Urothelium cell line (cell line): Measurements from ENCODE around the gene PAPSS1.
"Not testable (repeated sequence)": the region's sequence is repeated elsewhere in the genome, so short reads cannot be mapped to it uniquely, and the experiment has no call there.

Experiments used
- DNase-seq: peaks from one replicate; pipeline ENCODE4 v3.0.0; 2011; ENCODE audit warnings: low spot score, mixed read lengths
- FAIRE-seq: peaks from 2 replicates; lab custom pipeline; 2011; peaks lifted over from hg19 to GRCh38; lab: Jason Lieb, UNC

The PAPSS1 gene

DNA sequence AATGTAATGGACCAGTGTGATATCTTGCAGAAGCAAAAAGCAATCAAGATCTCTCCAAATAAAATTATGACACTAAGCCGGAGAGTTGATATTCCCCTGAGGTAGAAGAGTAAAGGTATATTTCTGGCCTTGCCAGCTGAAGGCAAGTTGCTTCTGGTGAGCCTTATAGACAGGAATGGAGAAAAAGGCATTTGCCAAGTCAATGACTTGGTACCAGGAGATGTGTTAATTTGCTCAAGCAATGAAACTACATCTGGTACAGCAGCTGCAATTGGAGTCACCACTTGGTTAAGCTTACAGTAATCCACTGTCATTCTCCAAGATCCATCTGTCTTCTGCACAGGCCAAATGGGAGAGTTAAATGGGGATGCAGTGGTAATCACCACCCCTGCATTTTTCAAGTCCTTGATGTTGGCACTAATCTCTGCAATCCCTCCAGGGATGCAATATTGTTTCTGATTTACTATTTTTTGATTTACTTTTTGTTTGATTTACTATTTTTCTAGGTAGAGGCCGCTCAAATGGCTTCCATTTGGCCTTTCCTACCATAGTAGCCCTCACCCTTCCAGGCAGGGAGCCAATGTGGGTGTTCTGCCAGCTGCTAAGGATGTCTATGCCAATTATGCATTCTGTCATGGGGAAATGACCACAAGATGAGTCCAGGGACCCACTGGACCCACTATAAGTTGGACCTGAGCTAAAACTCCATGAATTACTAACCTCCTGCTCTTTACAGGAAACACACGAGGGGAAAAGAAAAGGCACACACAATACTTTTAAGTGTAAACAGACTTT lies 6.3 kb upstream of the PAPSS1 start:
- not testable (repeated sequence) for DNase-seq, FAIRE-seq

DNA sequence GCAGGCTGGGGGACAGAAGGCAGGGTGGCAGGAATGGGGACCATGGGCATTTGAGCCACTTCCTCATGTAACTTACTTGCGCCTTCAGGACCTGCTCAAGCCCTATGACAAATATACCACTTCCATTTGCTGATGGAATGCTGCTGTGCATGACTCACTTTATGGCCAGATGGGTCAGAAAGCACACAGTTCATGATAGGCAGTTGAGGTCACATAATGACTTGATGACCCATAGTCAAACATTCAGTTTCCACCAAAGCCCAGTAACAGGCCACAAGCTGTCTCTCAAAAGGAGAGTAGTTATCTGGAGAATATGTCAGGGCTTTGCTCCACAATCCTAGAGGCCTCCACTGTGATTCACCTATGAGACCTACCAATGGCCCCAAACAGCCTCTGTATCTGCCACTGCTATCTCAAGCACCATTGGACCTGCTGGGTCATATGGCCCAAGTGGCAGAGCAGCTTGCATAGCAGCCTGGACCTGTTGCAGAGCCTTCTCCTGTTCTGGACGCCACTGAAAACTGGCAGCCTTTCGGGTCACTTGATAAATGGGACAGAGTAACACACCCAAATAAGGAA lies 5.3 kb upstream of the PAPSS1 start:
- no peak for FAIRE-seq

DNA sequence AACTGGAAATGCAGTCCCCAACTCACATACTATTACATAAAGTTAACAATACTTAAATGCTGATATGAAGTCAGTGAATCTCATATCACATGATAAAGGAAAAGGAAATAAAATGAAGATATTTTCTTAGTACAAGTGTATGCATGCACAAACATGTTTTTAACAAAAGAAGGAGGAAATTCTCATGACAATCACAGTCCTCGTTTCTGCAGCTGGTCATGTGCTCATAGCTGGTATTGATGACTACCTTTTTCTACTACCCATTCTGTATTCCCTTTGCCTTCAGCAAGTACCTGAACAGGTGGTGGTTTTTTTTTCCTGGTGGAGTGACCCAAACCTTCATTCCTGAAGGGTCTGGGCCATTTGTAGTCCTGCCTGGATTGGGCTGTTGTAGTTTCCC lies 3.3 kb upstream of the PAPSS1 start:
- FAIRE-seq, DNase-seq: not testable (repeated sequence)

More for the DNA sequence above, 5.3 kb upstream of the PAPSS1 start:
- DNase-seq: no peak

DNA sequence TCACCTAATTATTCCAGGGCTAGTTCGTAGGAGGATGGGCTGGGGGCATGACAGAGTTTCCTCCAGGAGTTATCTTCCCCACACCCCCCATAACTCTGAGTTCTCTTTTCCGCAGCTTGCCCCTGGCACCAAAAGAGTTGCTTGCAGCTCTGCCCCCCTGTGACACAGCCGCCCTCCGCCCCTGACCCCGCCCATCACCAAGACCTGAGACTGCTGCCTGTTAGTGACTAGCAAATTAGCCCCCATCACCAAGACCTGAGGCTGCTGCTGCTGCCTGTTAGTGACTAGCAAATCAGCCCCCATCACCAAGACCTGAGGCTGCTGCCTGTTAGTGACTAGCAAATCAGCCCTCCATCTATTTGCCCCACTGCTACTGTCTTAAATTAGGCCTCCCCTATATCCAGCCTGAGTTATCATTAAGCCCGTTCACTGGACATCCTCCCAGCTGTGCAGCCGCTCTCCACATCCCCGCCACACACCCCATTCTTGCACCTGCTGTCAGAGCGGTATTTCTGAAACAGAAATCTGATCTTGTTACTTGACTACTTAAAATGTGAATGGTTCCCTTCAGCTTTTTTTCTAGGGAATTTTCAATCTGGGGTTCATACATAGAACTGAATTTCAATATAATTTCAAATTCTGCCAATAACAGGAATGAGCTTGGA lies 1.5 kb upstream of the PAPSS1 start:
- no peak for DNase-seq

DNA sequence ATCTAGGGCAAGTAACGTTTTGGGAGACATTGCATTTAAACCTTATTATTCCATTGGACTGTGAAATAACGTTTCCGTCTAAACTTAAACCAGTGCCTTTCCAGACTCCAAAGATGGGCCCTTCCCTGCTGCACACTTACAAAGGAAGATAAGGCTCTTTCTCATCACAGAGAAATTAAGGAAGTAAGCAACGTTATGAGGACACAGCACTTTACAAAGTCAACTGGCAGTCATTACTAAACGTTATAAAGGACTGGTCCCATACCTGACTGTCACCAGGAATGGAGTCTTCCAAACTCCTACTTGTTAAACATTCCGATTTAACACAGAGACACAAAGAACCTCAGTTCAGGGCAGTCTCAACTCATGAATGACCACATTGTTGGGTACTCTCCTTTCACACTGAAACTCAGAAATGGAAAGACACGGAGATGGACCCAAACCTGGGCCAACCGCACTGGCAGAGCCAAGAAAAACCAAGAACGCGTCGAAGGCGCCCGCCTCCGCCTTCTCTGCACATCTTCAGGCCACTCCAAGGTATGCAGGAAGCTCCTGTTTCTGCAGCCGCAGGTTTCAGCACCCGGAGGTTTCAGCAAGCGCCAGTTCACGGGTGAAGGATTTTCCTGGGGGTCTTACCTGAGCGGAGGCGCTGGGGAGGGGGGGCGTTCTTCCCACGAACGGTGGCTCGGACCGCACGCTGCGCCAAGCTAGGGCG lies 670 bp downstream of the PAPSS1 start:
- no peak for FAIRE-seq
- DNase-seq: peak; percentile 61

More for the DNA sequence above, 1.5 kb upstream of the PAPSS1 start:
- FAIRE-seq: no peak

DNA sequence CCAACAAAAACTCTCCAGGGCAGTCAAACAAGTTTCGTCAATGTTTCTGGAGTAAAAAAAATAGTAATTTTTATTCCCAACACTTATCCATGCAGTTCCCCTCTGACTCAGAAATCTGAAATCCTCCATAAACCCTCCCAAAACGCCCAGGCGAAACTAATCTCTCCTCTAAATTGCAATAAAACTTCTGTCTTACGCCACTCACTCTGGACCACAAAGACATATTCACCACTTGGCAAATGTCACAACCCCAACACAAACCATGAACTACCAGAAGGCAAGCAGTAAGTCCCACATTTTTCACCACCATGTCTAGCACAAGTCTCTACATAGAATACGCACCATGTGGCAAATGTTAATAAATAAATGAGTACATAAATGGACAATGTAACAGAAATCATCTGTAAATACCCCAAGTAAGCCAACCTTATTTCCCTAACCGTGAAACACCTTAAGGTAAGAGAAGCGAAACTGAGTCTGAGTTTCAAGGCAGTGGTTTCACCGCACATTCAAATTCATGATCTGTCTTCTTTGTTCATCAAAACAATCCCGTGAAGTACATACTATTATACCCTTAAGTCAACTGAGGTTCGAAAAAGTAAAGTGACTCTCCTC lies 1.6 kb downstream of the PAPSS1 start:
- DNase-seq (no peak), FAIRE-seq (no peak)

DNA sequence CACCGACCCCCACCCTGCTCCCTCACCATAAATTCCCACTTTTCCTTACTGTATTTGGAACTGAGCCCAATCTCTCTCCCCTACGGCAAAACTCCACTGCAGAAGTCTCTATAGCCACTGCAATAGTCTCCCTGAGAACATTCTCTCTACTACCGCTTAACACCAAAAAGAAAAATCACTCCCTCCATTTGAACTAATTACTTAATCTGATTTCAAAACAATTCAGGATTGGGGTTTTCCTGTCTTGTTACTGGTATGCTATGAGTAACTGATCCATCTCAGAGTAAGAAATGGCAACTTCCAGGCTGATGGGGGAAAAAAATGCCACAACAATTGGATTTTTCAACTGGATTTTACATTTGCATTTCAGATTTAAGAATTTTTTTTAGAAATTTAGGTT lies 5.8 kb downstream of the PAPSS1 start:
- no peak for FAIRE-seq
- DNase-seq: no peak

DNA sequence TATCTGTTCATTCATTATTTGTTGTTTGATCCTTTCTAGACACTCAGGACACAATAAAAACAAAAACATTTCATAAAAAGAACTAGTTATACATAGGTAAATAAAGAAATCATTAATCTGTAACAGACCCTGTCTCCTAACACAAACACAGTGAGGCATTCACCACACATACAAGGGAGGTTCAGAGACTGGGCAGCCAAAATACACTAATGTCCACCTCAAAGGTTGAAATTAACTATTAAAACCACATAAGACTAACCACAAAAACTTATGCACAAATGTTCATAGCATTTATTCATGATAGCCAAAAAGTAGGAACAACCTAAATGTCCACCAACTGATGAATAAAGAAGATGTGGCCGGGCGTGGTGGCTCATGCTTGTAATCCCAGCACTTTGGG lies 7.8 kb downstream of the PAPSS1 start:
- DNase-seq (no peak), FAIRE-seq (no peak)

DNA sequence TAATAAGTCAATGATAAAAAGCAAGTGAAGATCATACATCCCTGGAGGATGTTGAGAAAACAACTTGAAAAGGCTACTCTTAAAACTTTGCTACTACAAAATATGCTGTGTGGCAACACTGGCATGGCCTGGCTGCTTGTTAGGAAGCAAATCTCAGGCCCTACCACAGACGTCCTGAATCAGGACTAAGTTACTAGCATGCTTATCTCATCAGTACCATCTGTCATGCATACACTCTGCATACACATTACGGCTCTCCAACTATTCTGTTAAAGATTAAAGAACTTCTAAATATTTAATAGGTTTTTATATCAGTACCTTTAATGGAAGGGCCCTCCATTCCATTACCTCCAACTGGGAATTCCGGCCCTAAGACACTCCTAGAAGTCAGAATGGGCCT lies 8.2 kb downstream of the PAPSS1 start:
- DNase-seq (no peak), FAIRE-seq (no peak)

DNA sequence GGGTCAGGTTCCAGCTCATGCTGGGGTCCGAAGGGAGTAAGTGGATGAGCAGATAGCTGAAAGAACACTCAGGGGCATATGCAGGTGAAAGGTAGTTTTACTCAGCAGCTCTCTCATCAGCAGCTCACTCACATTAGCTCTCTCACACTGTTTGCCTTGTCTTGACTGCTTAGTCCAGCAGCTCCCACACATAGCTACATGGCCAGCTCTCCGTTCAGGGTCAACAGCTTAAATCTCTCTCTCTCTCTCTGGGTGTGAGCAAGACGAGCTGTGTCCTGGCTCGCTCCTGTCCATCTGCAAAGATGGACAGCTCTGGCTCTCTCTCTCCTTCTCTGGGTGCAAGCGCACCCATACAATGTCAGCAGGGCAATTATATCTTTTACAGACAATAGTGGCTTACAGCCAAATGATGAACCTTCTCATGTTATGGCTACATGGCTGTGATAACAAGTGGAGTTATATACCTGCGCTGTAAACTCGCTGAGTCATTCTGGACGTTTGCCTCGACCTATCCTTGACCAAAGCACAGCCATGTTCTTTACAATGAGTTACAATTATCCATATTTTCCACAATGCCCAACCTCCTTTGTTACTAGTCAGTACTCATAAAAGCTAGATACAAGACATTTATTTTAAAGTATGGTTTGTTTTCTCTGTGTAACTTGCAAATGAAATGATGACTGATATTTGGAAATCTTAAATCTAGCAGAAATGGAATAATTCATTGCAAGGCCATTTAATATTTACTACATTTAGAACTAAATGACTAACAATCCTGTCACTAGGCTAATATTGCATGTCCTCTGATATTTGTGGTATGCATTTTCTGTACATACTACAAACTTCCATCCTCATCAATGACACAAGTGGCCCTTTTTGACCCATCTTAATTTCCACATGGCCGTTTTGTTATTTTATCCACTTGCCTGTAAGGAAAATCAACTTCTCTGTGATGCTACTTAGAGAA lies 9.3 kb downstream of the PAPSS1 start:
- DNase-seq (no peak), FAIRE-seq (no peak)

DNA sequence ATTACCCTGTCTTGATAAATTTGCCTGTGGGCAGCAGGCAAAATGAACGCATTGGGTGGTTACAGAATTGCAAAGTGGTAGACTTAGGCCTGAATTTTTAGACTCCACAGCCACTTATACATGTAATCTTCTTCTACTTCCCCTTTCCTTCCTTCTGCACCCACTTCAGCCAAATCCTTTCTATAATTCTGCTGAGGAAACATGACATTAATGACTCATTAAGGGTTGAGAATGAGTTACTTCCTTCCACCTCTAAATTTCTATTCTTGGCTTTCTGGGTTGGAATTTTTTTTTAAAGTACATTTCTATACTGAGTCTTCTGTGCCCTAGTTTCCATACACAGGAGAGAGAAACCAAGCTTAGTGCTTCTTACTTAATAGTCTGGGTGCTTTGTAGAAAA lies 10.1 kb downstream of the PAPSS1 start:
- no peak for FAIRE-seq
- DNase-seq: no peak

DNA sequence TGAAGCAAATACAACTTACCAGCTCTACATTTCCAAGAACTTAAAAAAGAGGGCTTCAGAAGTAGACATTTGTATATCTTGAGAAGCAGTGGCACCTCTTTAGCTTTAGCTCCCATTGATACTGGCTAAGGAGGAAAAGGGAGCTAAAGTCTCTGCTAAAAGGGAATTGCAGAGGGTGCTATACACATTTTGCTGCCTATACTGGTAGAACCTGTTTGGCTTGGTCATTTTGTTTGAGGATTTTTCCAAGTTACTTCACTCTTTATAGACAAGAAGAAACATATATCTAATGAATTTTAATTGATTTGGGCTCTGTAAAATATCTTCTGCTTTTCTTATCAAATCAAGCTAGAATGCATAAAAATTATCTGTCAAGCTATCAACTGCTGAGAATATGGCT lies 11.8 kb downstream of the PAPSS1 start:
- no peak for FAIRE-seq
- DNase-seq: no peak

DNA sequence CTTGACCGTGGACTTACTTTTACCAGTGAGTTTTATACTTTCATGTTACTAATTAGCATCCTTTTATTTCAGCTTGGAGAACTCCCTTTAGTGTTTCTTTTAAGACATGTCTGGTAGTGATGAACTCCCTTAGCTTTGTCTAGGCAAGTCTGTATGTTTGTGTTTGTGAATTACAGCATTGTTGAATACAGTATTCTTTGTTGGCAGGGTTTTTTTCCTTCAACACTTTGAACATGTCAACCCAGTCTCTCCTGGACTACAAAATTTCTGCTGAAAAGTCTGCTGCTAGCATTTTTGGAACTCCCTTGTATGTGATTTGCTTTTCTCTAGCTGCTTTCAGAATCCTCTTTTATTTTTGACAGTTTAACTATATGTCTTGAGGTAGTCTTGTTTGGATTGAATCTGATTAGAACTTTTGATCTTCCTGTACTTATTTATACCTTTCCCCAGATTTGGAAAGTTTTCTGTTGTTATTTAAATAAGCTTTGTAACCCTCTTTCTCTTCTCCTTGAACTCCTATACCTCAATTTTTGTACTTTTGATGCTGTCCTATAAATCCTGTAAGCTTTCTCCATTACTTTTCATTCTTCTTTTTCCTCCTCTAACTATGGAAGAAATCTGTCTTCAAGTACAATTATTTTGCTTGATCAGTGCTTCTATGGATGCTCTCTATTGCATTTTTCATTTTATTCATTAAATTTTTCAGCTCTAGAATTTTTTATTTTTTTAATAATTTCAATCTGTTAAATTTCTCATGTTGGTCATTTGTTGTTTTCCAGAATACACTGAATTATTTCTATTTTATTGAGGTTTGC lies 14.1 kb downstream of the PAPSS1 start:
- FAIRE-seq (no peak), DNase-seq (no peak)

DNA sequence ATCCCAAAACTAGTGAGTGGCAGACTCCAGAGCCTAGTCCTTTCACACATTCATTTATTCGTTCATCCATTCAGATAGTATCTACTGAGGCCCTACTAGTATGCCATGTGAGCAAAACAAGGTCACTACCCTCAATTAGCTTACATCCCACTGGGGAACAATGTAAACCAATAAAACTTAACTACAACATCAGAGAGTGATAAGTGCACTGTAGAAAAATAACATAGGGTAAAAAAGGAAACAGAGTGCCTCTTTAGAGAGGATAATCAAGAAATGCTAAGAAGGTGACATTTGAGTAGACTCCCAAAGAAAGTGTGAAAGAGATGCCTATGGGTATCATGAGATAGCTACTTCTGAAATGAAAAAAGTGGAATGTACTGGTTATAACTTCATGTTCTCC lies 18.5 kb downstream of the PAPSS1 start:
- no peak for DNase-seq

DNA sequence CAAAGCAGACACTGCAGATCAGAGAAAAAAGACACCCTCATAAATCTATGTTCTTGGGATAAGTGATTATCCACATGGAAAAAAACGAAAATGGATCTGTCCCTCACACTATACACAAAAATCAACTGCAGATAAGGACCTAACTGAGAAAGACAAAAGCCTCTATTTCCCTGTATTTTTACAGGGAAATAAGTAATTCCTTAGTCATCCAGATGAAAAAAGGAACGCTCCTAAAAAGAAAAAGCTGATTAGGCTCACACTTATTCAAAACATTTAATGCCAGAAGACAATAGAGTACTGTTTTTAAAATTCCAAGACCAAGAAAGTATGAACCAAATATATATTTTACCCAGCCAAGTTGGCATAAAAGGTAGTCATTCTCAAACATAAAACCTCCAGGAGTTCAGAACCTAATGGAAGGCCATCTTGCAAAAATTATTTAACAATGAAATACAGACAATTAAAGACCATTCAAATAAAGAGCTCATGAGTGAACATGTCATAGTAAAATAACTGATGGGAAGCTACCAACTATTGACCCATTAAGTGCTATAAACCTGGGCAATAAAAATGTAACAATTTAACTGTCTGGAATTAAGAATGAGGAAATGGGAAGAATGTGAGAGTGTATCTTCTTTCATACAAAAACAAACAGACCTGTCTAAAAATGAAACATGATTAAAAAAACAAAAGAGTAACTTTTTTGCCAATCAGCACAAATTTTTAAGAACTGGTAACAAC lies 20.4 kb downstream of the PAPSS1 start:
- no peak for DNase-seq
- no peak for FAIRE-seq

More for the DNA sequence above, 18.5 kb downstream of the PAPSS1 start:
- FAIRE-seq: no peak

DNA sequence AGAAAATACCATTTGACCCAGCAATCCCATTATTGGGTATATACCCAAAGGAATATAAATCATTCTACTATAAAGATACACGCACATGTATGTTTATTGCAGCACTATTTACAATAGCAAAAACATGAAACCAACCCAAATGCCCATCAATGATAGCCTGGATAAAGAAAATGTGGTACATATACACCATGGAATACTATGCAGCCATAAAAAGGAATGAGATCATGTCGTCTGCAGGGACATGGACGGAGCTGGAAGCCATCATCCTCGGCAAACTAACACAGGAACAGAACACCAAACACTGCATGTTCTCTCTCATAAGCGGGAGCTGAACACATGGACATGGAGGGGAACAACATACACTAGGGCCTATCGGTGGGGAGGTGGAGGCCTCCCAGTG lies 23.8 kb downstream of the PAPSS1 start:
- not testable (repeated sequence) for DNase-seq
- FAIRE-seq: peak; percentile 77

DNA sequence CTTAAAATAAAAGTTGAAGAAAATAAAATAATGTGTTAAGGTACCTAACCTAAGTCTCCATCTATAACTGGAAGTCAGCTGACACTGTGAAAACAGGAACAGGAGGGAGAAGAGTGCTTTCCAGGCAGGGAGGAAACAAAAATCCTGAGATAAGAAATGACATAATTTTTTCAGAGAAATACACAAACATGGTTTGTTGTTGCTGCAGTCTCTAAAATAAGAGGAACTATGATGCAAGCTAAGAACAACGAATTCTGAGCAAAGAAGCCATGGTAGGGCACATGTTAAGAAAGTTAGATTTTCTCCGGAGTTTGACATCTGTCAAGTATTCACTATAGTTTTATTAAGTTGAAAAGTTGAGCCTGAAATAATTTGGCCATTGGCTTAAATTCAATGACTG lies 26.9 kb downstream of the PAPSS1 start:
- DNase-seq (no peak), FAIRE-seq (no peak)

DNA sequence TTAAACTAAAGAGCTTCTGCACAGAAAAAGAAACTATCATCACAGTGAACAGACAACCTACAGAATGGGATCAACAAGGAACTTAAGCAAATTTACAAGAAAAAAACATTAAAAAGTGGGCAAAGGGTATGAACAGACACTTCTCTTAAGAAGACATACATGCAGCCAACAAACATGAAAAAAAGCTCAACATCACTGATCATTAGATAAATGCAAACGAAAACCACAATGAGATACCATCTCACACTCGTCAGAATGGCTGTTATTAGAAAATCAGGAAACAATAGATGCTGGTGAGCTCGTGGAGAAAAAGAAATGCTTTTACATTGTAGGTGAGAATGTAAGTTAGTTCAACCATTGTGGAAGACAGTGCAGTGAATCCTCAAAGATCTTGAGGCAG lies 27.8 kb downstream of the PAPSS1 start:
- DNase-seq (no peak), FAIRE-seq (no peak)
